Natural killer cell treated with Interleukin-12 subunit alpha and Interleukin-12 subunit beta and Interleukin-15 and Interleukin-18, amount 100 ng/mL, for 72 hours (primary cell): Measurements from ENCODE around the gene LONRF2. TPM values are rescaled to one million over a fixed set of nuclear protein-coding genes. Genes with fewer than 3 reads are reported as not detected.
"Not testable (repeated sequence)": the region's sequence is repeated elsewhere in the genome, so short reads cannot be mapped to it uniquely, and the experiment has no call there.

Source experiments
- ATAC-seq, 2 donors: fragments of 150-1000 bp; cut with Tn5 transposase in 1 of 2; sonication (Bioruptor Pico), chemical (Tn5 transposase) in 1 of 2; 2 replicates each; pipeline ENCODE4 v1.10.0; 2021
- DNase-seq: peaks from one replicate; pipeline ENCODE4 v3.0.0; 2022; ENCODE audit warnings: low spot score
- H3K27ac Mint-ChIP-seq, 2 donors: 1 replicate in 1 of 2; 2 replicates in 1 of 2; pipeline ENCODE4 v1.8.0; 2022; ENCODE audit warnings: mixed read lengths in 2 of 2, mild to moderate bottlenecking in 1 of 2, moderate library complexity in 1 of 2
- H3K27me3 Mint-ChIP-seq, 2 donors: 1 replicate in 1 of 2; 2 replicates in 1 of 2; pipeline ENCODE4 v1.8.0; 2022; ENCODE audit warnings: mixed read lengths in 2 of 2
- H3K36me3 Mint-ChIP-seq: one replicate; pipeline ENCODE4 v1.8.0; 2022; ENCODE audit warnings: mixed read lengths
- H3K4me1 Mint-ChIP-seq, 2 donors: 1 replicate in 1 of 2; 2 replicates in 1 of 2; pipeline ENCODE4 v1.8.0; 2022; ENCODE audit warnings: low read depth in 2 of 2, mixed read lengths in 2 of 2, mild to moderate bottlenecking in 1 of 2
- H3K4me3 Mint-ChIP-seq: one replicate; pipeline ENCODE4 v1.8.0; 2022; ENCODE audit warnings: mixed read lengths
- H3K9me3 Mint-ChIP-seq: 2 replicates; pipeline ENCODE4 v1.8.0; 2022; ENCODE audit warnings: mixed read lengths
- total RNA-seq, 2 donors: library from RNA; stranded (reverse); gene quantifications; one replicate each; pipeline ENCODE4 v1.2.3, GENCODE V29; 2022

Gene LONRF2
- total RNA-seq, 2 donors from 2014 or later = not detected

DNA sequence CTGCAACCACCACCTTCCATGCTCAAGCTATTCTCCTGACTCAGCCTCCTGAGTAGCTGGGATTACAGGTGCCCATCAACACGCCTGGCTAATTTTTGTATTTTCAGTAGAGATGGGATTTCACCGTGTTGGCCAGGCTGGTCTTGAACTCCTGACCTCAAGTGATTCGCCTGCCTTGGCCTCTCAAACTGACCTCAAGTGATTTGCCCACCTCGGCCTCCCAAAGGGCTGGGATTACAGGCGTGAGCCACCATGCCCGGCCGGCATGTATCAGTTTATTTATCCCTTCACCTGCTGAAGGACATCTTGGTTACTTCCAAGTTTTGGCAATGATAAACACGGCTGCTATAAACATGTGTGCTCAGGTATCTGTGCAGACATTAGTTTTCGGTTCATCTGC, 73.7 kb downstream of the LONRF2 start:
- H3K9me3 Mint-ChIP-seq, H3K4me3 Mint-ChIP-seq, ATAC-seq, H3K36me3 Mint-ChIP-seq, H3K27ac Mint-ChIP-seq, DNase-seq, H3K4me1 Mint-ChIP-seq: not testable (repeated sequence)
- peaks cover 9 to 10% of the 10 kb centered on the region in 2 donors for H3K27me3 Mint-ChIP-seq

DNA sequence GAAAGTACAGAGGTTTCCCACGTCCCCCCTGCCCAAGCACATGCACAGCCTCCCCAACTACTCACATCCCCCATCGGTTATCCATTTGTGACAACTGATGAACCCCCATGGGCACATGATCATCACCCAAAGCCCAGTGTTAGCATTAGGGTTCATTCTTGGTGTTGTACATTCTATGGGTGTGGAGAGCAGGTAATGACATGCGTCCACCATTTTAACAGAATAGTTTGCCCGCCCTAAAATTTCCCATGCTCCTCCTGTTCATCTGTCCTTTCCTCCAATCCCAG, 74.3 kb downstream of the LONRF2 start:
- Mint-ChIP-seq H3K27me3 (peaks cover 9 to 10% of the 10 kb centered on the region in 2 donors), H3K36me3 (no peaks in the 10 kb centered on the region), H3K9me3 (no peaks in the 10 kb centered on the region), H3K4me3 (no peak overlapping the region), H3K27ac (no peak overlapping the region), H3K4me1 (no peaks in the 10 kb centered on the region)
- DNase-seq = no peak
- no peak for ATAC-seq

DNA sequence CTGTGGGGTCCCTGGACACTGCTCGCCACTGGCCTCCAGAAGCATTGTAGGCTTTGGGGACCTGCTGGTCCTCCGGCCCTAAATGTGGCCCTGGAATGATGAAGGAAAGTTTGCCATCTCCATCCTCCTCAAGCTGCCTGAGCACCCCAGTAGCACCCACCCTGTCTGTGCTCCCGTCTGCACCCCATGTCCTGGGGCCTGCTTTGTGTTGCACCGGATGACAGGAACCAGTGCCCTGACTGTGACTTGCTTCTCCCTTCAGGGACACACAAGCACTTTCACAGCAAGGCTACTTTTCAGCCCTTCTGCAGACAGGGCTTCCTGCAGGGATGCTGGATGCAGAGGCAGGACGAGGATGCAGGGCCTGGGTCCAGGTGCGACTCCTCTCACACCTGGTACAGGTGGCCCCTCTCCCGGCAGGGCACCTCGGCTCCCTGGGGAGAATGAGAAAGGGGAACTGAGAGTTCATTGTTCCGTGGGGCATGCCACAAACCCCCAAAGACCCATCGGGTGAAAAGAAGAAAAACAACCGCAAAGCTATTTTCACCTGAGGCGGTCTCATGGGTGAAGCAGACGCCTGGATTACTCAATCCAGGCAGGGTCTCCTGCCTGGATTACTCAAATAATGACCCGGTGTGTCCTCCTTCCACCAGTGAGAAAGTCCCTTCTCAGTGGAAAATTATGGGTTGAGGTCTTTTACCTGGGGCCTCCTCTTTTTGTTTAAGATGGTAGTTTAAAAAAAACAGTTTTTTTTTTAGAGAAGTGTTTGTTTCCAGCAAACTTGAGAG, 74.9 kb downstream of the LONRF2 start:
- ATAC-seq (no peak), DNase-seq (no peak)
- no peak overlapping the region for H3K4me3 Mint-ChIP-seq
- no peaks in the 10 kb centered on the region for H3K36me3 Mint-ChIP-seq
- no peaks in the 10 kb centered on the region for H3K4me1 Mint-ChIP-seq
- H3K27me3 Mint-ChIP-seq = peaks cover 9 to 10% of the 10 kb centered on the region in 2 donors
- no peaks in the 10 kb centered on the region for H3K9me3 Mint-ChIP-seq
- no peak overlapping the region for H3K27ac Mint-ChIP-seq

DNA sequence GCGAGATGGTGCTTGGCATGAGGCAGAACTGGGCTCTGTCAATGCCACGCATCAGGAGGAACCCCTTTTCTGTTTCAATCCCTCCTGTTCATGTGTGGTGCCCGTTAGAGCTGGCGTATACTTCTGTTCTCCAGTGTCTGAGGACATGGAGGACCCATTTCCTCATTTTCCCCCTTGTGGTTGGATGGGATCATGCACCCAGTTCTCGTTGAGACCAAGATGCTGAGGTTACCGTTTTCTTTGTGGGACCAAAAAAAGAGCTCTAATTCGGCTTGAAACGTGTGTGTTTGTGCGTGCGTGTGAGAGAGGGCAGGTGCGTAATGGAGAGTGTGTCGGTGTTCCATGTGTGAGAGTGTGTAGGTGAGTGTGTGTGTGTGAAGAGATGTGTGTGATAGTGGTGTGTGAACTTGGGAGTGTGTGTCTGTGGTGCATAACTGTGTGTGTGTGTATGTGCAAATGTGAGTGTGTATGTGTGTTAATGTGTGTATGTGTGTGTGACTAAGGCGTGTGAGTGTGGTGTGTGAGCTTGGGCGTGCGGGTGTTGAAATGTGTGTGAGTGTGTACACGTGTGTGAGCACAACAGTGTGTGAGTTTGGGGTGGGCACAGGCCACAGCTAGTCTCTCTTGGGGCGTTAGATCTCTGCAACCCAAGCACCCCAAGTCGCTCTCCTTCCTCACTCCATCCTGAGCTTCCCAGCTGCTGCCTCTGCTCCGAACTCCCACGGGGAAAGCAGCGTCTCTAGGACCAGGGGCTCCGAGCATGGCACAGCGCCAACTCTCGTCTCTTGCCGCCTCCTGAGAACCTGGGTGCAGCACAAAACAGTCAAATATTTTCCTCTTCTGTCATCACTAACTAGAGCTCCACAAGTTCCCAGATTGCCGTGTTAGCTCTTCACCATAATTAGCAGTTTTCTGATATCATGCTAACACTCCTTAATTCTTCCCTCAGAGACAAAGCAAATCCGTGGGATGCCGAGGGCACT, 75.8 kb downstream of the LONRF2 start:
- ATAC-seq (no peak), DNase-seq (no peak)
- no peaks in the 10 kb centered on the region for H3K9me3 Mint-ChIP-seq
- H3K4me3 Mint-ChIP-seq = no peak overlapping the region
- H3K36me3 Mint-ChIP-seq = no peaks in the 10 kb centered on the region
- H3K27me3 Mint-ChIP-seq = peaks cover 9 to 10% of the 10 kb centered on the region in 2 donors
- H3K27ac Mint-ChIP-seq = no peak overlapping the region
- H3K4me1 Mint-ChIP-seq = no peaks in the 10 kb centered on the region

DNA sequence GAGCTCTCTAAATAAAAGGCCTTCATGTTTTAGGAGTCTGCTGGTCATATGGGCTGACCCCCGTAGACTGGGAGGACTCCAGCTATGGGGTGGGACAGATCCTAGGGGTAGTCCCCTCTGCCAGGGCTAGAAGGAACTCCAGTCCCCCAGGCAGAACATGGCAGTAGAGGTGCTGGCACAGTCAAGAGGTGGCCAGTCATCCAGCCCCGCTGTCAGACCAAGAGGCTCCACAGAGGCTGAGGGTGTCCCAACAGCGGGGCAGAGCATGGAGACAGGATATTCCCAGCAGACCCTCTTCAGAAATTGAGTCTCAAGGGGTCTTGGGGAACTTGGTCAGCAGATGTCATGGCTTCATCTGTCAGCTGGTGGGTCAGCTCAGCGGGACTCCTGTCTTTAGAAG, 76.6 kb downstream of the LONRF2 start:
- Mint-ChIP-seq H3K4me3 (no peak overlapping the region), H3K27ac (no peak overlapping the region), H3K36me3 (no peaks in the 10 kb centered on the region), H3K27me3 (peaks cover 9 to 10% of the 10 kb centered on the region in 2 donors), H3K9me3 (no peaks in the 10 kb centered on the region), H3K4me1 (no peaks in the 10 kb centered on the region)
- DNase-seq (no peak), ATAC-seq (no peak)

DNA sequence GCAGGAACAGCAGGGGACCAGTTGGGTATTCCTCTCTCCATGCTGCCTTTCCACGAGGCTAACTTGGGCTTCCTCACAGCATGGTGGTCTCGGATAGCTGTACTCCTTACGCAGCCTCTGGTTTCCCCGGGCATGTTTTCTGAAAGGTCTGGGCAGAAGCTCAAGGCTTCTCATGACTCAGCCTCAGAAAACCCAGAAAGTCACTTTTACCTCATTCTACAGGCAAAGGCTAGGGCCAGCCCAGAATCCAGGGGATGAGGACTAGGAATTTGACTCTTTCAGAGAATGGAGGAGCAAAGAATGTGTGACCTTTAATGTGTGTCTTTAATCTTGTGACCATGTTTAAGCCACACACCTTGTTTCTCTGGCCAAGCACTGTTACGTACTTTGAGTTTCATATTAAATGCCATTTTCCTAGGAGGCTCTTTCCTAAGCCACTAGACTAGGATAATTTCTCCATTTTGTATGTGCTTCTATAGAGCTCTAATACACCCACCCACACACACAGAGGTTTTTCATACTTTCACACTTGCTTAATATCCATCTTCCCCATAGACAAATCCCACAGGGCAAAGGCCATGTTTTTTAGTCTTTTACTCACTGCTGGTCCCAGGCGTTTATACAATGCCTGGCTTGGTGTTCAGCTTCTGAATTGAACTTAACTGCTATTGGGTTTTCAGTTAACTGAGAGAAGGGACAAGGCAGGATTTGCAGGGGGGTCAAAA, 77.3 kb downstream of the LONRF2 start:
- Mint-ChIP-seq H3K27ac (no peak overlapping the region), H3K27me3 (peaks cover 9 to 10% of the 10 kb centered on the region in 2 donors), H3K4me3 (no peak overlapping the region), H3K9me3 (no peaks in the 10 kb centered on the region), H3K4me1 (no peaks in the 10 kb centered on the region), H3K36me3 (no peaks in the 10 kb centered on the region)
- no peak for DNase-seq
- ATAC-seq = no peak

DNA sequence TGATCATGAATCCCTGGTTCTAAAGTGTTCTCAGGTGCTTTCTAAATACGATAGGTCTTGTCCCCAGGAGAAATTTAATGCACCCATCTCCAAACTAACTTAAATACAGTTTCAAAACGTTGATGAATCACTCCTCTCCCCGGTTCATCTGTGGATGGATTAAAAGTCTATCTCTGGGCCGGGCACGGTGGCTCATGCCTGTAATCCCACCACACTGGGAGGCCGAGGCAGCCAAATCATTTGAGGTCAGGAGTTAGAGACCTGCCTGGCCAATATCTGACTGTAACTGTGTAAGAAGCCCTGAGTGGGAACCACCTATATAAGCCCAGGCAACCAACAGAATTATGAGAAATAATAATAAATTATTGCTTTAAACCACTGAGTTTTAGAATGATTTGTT, 78.7 kb downstream of the LONRF2 start:
- Mint-ChIP-seq H3K4me1 (no peaks in the 10 kb centered on the region), H3K27ac (no peak overlapping the region), H3K27me3 (peaks cover 7 to 10% of the 10 kb centered on the region in 2 donors), H3K9me3 (no peaks in the 10 kb centered on the region), H3K36me3 (no peaks in the 10 kb centered on the region), H3K4me3 (no peak overlapping the region)
- DNase-seq (no peak), ATAC-seq (no peak)

DNA sequence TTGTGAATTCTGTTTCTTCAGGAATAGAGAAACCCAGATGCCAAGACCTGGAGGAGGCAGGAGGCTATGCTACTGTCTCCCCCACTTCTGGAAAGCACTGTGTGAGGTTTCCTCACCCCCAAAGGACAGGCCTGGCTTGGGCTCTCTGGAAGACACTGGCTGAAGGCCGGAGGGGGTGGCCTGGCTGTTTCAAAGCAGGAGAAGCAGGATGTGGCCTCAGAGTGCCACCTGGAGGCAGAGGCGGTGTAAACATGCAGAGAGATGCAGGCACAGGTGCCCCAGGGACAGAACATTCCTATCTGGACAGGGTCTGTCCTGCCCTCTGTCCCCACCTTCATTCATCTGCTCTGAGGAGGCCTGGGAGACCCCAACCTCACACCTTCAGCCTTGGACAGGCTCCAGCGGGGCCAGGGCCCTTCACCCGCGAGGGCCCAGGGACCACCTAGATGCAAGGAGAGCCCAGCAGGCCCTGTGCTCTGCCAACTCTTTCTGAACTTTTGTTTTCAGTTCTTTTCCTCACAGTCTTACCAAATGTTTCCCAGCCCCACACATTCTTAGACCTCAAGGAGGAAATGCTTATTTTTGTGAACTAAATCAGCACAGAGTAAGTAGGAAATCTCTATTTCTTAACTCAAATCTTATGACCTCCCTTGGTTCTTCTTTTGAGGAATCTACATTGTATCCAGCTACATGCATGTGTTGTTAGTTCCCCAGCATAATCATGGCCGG, 79.2 kb downstream of the LONRF2 start:
- H3K9me3 Mint-ChIP-seq = no peaks in the 10 kb centered on the region
- no peak for DNase-seq
- H3K27me3 Mint-ChIP-seq = peaks cover 5 to 10% of the 10 kb centered on the region in 2 donors
- peak in 1 of 2 donors; percentile 11 for ATAC-seq
- no peaks in the 10 kb centered on the region for H3K4me1 Mint-ChIP-seq
- no peak overlapping the region for H3K27ac Mint-ChIP-seq
- H3K36me3 Mint-ChIP-seq = no peaks in the 10 kb centered on the region
- H3K4me3 Mint-ChIP-seq = no peak overlapping the region

DNA sequence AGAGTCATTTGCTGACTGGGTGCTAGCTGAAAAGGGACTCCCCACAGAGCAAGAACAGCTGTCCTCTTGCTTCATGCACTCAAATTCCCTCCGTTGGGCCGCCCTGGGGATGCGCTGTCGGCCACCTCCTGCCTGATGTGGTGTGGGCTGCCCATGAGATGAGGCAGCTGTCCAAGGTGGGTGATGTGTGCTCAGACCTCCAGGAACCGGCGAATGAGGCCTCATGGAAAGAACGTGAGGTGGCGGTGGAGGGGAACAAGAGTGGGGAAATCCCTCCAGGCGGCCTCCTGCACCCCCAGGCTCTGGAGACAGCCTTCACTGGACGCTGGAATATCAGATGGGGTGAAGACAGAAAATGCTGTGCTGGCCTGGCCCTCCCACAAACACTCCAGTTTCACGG, 79.8 kb downstream of the LONRF2 start:
- no peak overlapping the region for H3K27ac Mint-ChIP-seq
- H3K27me3 Mint-ChIP-seq = peaks cover 5 to 10% of the 10 kb centered on the region in 2 donors
- no peaks in the 10 kb centered on the region for H3K36me3 Mint-ChIP-seq
- no peaks in the 10 kb centered on the region for H3K4me1 Mint-ChIP-seq
- H3K4me3 Mint-ChIP-seq = no peak overlapping the region
- no peaks in the 10 kb centered on the region for H3K9me3 Mint-ChIP-seq
- ATAC-seq = no peak
- no peak for DNase-seq

DNA sequence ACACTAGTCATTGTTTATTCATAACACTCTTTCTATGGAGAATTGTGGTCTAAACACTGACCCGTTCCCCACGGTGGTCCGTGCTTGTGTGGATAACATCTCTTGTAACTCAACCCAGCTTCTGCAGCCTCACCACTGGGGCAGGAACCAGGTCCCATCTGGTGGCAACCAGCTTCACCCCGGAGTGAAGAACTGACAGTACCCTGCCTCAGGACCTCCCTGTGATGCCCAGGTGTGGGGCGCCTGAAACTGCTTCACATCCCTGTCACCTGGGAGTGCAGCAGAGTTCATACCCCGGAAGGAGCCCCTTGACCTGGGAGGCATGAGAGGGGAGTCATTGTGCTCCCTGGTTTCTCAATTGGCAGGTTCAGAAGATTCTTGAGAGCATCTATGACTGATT, 81.1 kb downstream of the LONRF2 start:
- Mint-ChIP-seq H3K36me3 (no peaks in the 10 kb centered on the region), H3K4me3 (no peak overlapping the region), H3K4me1 (no peaks in the 10 kb centered on the region), H3K9me3 (no peaks in the 10 kb centered on the region), H3K27ac (no peak overlapping the region), H3K27me3 (peaks cover 1 to 4% of the 10 kb centered on the region in 2 donors)
- ATAC-seq (no peak), DNase-seq (no peak)

DNA sequence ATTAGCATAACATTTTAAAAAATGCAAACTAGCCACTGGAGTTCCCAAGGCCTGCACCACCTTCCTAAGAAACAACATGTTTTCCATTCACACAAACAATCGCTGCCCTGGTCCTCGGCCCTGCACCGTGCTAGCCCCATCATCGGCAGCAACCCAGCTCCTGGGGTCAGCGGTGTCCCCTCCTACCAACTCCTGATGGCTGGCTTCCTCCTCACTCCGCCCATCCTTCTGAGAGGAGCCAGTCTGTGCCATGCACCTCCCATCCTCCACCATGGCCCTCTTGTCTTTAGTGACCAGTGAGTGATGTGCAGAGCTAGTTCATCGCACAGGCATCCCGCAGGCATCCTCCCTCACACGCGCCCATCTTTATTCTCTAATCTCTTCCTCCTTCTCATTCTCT, 81.9 kb downstream of the LONRF2 start:
- Mint-ChIP-seq H3K36me3 (no peaks in the 10 kb centered on the region), H3K4me3 (no peak overlapping the region), H3K27ac (no peak overlapping the region), H3K9me3 (no peaks in the 10 kb centered on the region), H3K4me1 (peaks cover 4 to 6% of the 10 kb centered on the region in 2 donors), H3K27me3 (peaks cover 3 to 6% of the 10 kb centered on the region in 2 donors)
- ATAC-seq (no peak), DNase-seq (no peak)

DNA sequence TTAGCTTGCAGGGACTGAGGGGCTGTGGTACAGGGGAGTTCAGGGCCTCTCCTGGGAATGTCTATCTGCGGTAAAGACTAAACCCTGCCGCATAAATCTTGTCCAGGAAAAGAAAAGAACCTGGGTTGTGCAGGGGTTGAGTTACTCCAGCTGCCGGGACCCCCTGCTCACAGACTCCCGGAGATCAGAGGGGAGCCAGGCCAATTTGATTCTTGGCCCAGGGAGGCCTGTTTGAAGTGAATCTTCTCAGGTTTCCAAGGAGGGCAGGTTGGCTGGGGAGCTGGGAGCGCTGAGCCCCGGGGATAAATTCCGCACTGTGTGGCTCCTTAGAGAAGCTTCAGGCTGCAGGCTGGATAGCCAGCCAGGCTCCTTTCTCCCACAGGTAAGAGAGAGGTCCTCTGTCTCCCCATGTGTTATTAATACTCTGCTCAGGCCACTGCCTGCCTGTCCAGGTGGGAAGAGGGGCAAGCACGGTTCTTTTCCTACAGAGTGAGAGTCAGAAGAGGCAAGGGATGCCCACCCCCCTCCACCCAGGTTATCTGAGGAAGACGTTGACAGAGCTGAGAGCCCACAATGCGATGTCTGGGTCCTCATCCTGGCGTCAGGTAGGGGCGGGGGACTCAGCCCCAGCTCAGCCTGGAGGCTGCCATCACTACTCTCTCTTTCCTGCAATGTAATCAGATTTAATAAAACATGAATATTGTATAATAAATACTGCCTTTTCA, 82.7 kb downstream of the LONRF2 start:
- Mint-ChIP-seq H3K4me1 (peaks cover 9 to 13% of the 10 kb centered on the region in 2 donors), H3K4me3 (no peak overlapping the region), H3K9me3 (no peaks in the 10 kb centered on the region), H3K27me3 (peaks cover 3 to 13% of the 10 kb centered on the region in 2 donors), H3K36me3 (no peaks in the 10 kb centered on the region), H3K27ac (no peak overlapping the region)
- no peak for ATAC-seq
- DNase-seq = no peak

DNA sequence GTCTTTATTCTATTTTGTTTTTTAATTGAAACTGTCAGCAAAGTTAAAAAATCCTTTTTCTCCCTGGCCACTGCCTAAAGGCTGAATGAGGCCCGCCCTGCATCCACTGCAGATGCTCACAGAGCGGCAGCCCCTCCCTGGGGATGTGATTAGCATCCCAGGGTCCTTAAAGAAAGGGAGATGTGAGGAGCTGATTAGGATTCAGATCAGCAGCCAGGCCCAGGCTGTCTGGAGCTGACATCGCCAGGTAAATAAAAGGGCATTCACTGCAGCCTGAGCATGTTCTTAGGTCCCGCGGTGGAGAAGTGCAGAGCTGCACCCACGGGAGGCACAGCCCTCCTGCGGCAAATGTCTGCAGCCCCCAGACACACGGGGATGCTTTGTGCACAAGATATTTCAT, 83.8 kb downstream of the LONRF2 start:
- H3K27me3 Mint-ChIP-seq = peaks cover 4 to 25% of the 10 kb centered on the region in 2 donors
- no peaks in the 10 kb centered on the region for H3K9me3 Mint-ChIP-seq
- DNase-seq = no peak
- H3K27ac Mint-ChIP-seq = no peak overlapping the region
- no peak overlapping the region for H3K4me3 Mint-ChIP-seq
- H3K36me3 Mint-ChIP-seq = no peaks in the 10 kb centered on the region
- peaks cover 9 to 16% of the 10 kb centered on the region in 2 donors for H3K4me1 Mint-ChIP-seq
- ATAC-seq = peak in 1 of 2 donors; percentile 6
